HepG2 (cell line): ENCODE data around the gene TGFBI. TPM values are rescaled to one million over a fixed set of nuclear protein-coding genes. Genes with fewer than 3 reads are reported as not detected.

ENCODE experiments used
- ARID2 ChIP-seq: sonication (generic); formaldehyde crosslinking; IDR thresholded peaks from 2 replicates; pipeline ENCODE4 v1.8.1; 2022; ENCODE audit warnings: mild to moderate bottlenecking, missing genetic modification reagents, borderline replicate concordance
- BRD4 ChIP-seq: sonication (generic); formaldehyde crosslinking; IDR thresholded peaks from 2 replicates; pipeline ENCODE4 v1.4.0; 2020; ENCODE audit warnings: missing genetic modification reagents
- CREM ChIP-seq, 2 experiments: sonication (generic) in 1 of 2; formaldehyde crosslinking in 1 of 2; IDR thresholded peaks; 2 replicates each; pipeline versions ENCODE4 v1.4.0 to v1.6.1; 2016 to 2020; ENCODE audit warnings: antibody characterized with exemption in 1 of 2, mild to moderate bottlenecking in 1 of 2, missing genetic modification reagents in 1 of 2
- GTF3A ChIP-seq: sonication (generic); formaldehyde crosslinking; conservative IDR thresholded peaks from 2 replicates; pipeline ENCODE4 v1.4.0; 2020; ENCODE audit warnings: mild to moderate bottlenecking, missing genetic modification reagents
- HCFC1 ChIP-seq: fragments of 150-350 bp; IDR thresholded peaks from 2 replicates; pipeline ENCODE4 v1.6.1; 2014; ENCODE audit warnings: low read depth, low read length
- HNF4G ChIP-seq, 2 experiments: sonication (generic) in 1 of 2; formaldehyde crosslinking in 1 of 2; IDR thresholded peaks; 2 replicates each; pipeline versions ENCODE4 v1.4.0 to v1.6.1; 2011 to 2020; ENCODE audit warnings: borderline replicate concordance in 2 of 2, low read depth in 2 of 2, mild to moderate bottlenecking in 2 of 2, low read length in 1 of 2, missing genetic modification reagents in 1 of 2, moderate library complexity in 1 of 2
- JUNB ChIP-seq: sonication (generic); formaldehyde crosslinking; IDR thresholded peaks from 2 replicates; pipeline ENCODE4 v1.8.0; 2022; ENCODE audit warnings: missing genetic modification reagents, mild to moderate bottlenecking, borderline replicate concordance
- KDM3A ChIP-seq: IDR thresholded peaks from 2 replicates; pipeline ENCODE4 v1.6.1; 2018; ENCODE audit warnings: low read depth, missing compliant biosample characterization
- LCORL ChIP-seq, 2 experiments: fragments of 450-650 bp in 1 of 2; sonication (generic) in 1 of 2; formaldehyde crosslinking in 1 of 2; IDR thresholded peaks; 2 replicates each; pipeline versions ENCODE4 v1.5.0 to v1.6.1; 2017 to 2020; ENCODE audit warnings: antibody characterized with exemption in 1 of 2, missing genetic modification reagents in 1 of 2
- MBNL3 ChIP-seq: fragments of 250-450 bp; sonication (Bioruptor Pico); conservative IDR thresholded peaks from 2 replicates; pipeline ENCODE4 v1.8.0; 2022; ENCODE audit warnings: mild to moderate bottlenecking, inconsistent platforms
- XRCC5 ChIP-seq: fragments of 200-400 bp; formaldehyde crosslinking; optimal IDR thresholded peaks from 2 replicates; pipeline ENCODE3; 2017; ENCODE audit warnings: mild to moderate bottlenecking, low read length
- ZFP91 ChIP-seq: sonication (generic); formaldehyde crosslinking; IDR thresholded peaks from 2 replicates; pipeline ENCODE4 v1.9.0; 2022; ENCODE audit warnings: missing genetic modification reagents, mild to moderate bottlenecking, borderline replicate concordance
- ZKSCAN8 ChIP-seq: IDR thresholded peaks from 2 replicates; pipeline ENCODE4 v1.6.1; 2016; ENCODE audit warnings: borderline replicate concordance, missing genetic modification reagents, missing compliant biosample characterization
- ZNF256 ChIP-seq: sonication (generic); formaldehyde crosslinking; conservative IDR thresholded peaks from 2 replicates; pipeline ENCODE4 v1.4.0; 2020; ENCODE audit warnings: missing genetic modification reagents
- ZNF646 ChIP-seq: sonication (generic); formaldehyde crosslinking; IDR thresholded peaks from 2 replicates; pipeline ENCODE4 v1.9.0; 2021; ENCODE audit warnings: mild to moderate bottlenecking, missing genetic modification reagents
- polyA plus RNA-seq, 8 experiments: library from polyadenylated mRNA; depleted of rRNA in 3 of 8; stranded (reverse) in 7 of 8; unstranded in 1 of 8; fragments of >200 nt; fragmentation: Illumina TruSeq in 4 of 8; extraction: Trizol in 4 of 8; gene quantifications; 2 replicates each; pipeline versions ENCODE4 v1.2.1 to v1.2.3, GENCODE V29; 2011 to 2016; ENCODE audit warnings: low read depth in 4 of 8, missing spikeins in 1 of 8, mixed read lengths in 1 of 8; ENCODE audit not compliant: insufficient read depth in 1 of 8
- total RNA-seq, 5 experiments: library from RNA; depleted of rRNA; stranded (reverse); fragments of >200 nt; fragmentation: Illumina TruSeq; extraction: Trizol; gene quantifications; 2 replicates each; pipeline ENCODE4 v1.2.3, GENCODE V29; 2016; ENCODE audit warnings: low read depth in 1 of 5
- TF ChIP-seq, protein P1 (sequence below): sonication (generic); formaldehyde crosslinking; IDR thresholded peaks from 2 replicates; pipeline ENCODE4 v1.5.1; 2020; ENCODE audit warnings: missing genetic modification reagents, mild to moderate bottlenecking, borderline replicate concordance
- TF ChIP-seq, protein P2 (sequence below): sonication (generic); formaldehyde crosslinking; IDR thresholded peaks from 2 replicates; pipeline ENCODE4 v1.5.1; 2020; ENCODE audit warnings: missing genetic modification reagents, mild to moderate bottlenecking, borderline replicate concordance

The TGFBI gene
- total and polyA plus RNA-seq, 2 of the 13 experiments (the other 11 are each of a cell fraction or from before 2014, with no cell fraction given): 275 to 457 TPM

DNA sequence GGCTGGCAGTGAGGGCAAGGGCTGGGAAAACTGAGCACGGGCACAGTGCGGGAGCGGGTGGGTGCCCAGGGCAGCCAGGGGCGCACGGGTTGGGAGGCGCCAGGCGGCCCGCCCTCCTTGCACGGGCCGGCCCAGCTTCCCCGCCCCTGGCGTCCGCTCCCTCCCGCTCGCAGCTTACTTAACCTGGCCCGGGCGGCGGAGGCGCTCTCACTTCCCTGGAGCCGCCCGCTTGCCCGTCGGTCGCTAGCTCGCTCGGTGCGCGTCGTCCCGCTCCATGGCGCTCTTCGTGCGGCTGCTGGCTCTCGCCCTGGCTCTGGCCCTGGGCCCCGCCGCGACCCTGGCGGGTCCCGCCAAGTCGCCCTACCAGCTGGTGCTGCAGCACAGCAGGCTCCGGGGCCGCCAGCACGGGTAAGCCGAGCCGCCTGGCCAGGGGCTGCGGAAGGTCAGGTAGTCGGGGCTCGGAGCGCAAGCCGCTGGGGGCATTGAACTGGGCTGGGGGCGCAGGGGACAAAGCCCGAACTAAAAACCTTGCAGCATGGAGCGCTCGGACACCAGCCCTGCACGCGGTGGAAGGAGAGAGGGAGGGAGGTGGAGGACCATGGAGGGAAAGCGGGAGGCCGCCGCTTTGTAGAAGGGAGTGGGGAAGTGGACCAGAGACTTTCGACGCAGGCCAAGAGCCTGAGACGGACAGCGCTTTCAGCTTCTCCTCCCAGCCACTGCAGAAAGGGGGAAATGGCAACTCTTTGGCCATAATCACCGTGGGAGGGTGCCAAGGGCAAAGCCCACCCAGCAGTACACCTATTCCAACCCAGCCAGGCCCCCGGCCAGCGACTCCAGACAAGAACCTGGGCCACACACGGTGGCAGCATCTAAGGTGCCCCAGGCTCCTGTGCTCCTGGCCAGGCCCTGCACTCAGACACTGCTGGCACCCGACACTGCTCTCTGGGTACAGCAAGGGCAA is at the start of gene TGFBI (continued):
- TF ChIP-seq ZFP91 (CRISPR knock-in tag) (peak; percentile 91; the same call in 1 of the 2 replicates), ARID2 (CRISPR knock-in tag) (peak; percentile 96), HCFC1 (no peak), JUNB (peak; percentile 19; the same call in 1 of the 2 replicates), ZKSCAN8 (CRISPR knock-in tag) (peak; percentile 49; the same call in 1 of the 2 replicates), XRCC5 (peak; percentile 71), KDM3A (CRISPR knock-in tag) (peak; percentile 75), ZNF256 (CRISPR knock-in tag) (peak; percentile 79), MBNL3 (no peak), GTF3A (CRISPR knock-in tag) (peak; percentile 79), ZNF646 (no peak; the same call in 1 of the 2 replicates), BRD4 (CRISPR knock-in tag) (peak; percentile 62; the same call in 1 of the 2 replicates), HNF4G (IDR thresholded peaks at IDR 0.05; ENCODE audit: borderline replicate concordance, low read depth, low read length) (no peak), HNF4G (CRISPR knock-in tag; IDR thresholded peaks at IDR 0.05; ENCODE audit: borderline replicate concordance, low read depth) (no peak), LCORL (IDR thresholded peaks at IDR 0.05) (no peak), LCORL (CRISPR knock-in tag; IDR thresholded peaks at IDR 0.05) (peak; percentile 89; the same call in 1 of the 2 replicates), CREM (IDR thresholded peaks at IDR 0.05) (no peak), CREM (CRISPR knock-in tag; IDR thresholded peaks at IDR 0.05) (no peak)
- TF ChIP-seq, protein P1, sequence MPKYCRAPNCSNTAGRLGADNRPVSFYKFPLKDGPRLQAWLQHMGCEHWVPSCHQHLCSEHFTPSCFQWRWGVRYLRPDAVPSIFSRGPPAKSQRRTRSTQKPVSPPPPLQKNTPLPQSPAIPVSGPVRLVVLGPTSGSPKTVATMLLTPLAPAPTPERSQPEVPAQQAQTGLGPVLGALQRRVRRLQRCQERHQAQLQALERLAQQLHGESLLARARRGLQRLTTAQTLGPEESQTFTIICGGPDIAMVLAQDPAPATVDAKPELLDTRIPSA: peak; percentile 74; the same call in 1 of the 2 replicates
- TF ChIP-seq, protein P2, sequence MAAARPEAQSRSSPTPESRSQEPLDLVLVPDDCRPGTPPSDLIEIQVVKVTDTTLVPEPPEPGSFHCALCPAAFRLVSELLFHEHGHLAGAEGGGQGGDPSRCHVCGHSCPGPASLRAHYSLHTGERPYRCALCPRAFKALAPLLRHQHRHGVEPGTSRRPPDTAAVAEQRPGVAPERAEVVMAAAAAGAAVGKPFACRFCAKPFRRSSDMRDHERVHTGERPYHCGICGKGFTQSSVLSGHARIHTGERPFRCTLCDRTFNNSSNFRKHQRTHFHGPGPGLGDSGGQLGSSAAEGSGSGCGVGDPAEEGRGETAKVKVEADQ (CRISPR knock-in tag): no peak
